Loucy (cell line): ENCODE data around the gene MUSK.

ENCODE experiments used
- EZH2phosphoT487 ChIP-seq: fragments of 200-600 bp; IDR thresholded peaks from 2 replicates; pipeline ENCODE4 v1.6.1; 2018; ENCODE audit warnings: antibody characterized with exemption, mild to moderate bottlenecking, moderate library complexity, borderline replicate concordance
- TF ChIP-seq, protein P1 (sequence below): fragments of 200-600 bp; sonication (generic); conservative IDR thresholded peaks from 2 replicates; pipeline ENCODE4 v1.5.1; 2014; ENCODE audit warnings: mild to moderate bottlenecking, antibody characterized with exemption, low read length

DNA sequence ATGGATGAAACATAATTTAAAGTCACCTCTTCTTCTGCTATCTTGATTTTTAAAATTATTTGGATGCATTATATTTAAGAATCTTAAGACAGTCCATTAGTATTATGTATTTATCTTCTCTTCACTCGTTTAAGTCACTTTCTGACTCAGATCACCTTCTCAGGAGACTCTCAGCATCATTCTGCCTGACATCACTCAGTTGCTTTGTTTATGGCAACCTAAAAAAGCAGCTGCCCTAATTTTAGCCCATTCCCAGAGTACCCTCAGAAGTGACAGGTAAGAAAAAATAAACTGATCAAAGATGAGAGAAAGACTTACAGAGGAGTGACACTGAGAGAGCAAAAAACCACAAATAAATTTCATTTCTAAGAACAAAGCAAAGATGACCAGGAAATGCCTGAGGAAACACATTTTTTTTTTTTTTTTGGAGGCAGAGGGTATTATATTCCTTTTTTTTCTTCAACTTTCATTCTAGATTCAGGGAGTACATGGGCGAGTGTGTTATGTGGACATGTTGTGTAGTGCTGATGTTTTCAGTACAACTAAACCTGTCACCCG lies 140.5 kb downstream of the MUSK start:
- TF ChIP-seq, protein P1, sequence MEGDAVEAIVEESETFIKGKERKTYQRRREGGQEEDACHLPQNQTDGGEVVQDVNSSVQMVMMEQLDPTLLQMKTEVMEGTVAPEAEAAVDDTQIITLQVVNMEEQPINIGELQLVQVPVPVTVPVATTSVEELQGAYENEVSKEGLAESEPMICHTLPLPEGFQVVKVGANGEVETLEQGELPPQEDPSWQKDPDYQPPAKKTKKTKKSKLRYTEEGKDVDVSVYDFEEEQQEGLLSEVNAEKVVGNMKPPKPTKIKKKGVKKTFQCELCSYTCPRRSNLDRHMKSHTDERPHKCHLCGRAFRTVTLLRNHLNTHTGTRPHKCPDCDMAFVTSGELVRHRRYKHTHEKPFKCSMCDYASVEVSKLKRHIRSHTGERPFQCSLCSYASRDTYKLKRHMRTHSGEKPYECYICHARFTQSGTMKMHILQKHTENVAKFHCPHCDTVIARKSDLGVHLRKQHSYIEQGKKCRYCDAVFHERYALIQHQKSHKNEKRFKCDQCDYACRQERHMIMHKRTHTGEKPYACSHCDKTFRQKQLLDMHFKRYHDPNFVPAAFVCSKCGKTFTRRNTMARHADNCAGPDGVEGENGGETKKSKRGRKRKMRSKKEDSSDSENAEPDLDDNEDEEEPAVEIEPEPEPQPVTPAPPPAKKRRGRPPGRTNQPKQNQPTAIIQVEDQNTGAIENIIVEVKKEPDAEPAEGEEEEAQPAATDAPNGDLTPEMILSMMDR, result no peak
- no peak for TF ChIP-seq EZH2phosphoT487
